Fibroblast of skin of abdomen (primary cell): ENCODE results near the gene BET1.

Source experiments
- DNase-seq: peaks from one replicate; pipeline ENCODE4 v3.0.0-alpha.2; 2013

Gene BET1

GRCh38 chr7:93957767-93958166 lies 46.4 kb downstream of the BET1 start:
- DNase-seq = no peak

GRCh38 chr7:93955304-93955703 lies 48.9 kb downstream of the BET1 start:
- no peak for DNase-seq

DNA sequence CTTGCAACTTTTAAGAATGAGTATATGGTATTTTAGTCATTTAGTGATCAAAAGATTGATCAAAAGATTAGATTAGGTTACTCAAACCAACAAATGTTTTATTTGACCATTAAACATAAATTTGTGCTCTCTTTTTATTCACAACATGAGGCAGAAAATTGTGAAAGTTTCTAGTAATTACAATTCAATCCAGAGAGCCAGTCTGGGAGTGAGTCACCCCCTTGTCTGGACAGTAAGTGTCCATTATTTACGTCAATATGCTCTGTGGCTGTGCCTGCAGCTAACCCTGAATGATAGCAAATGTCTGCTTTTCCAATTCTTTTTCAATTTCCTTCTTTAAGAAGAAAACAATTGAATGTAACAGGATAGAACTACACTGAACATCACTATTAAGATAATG lies 54.7 kb downstream of the BET1 start:
- DNase-seq = peak; percentile 86

- no peak for DNase-seq
These were observed 55.3 kb downstream of the BET1 start for GRCh38 chr7:93948873-93949272.

DNA sequence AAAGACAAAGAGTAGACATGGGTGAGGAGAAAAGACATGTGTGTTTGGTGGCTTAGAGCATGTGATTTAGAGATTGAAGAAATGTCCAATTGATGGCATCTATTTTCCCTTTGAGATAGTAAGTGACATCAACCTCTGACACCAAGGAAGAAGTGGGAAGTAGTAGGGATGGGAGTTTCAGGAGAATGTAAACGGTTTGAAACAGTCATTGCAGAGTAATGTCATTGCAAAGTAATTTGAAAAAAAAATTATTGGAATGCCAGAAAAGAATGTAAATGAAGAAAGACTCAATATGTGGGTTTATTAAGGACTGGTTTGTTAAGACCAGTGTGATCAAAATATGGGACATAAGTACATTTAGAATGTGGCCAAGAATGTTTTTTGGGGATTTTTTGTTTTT lies 56.0 kb downstream of the BET1 start:
- DNase-seq = peak; percentile 78

GRCh38 chr7:93945756-93946535 lies 58.2 kb downstream of the BET1 start:
- peak; percentile 81 for DNase-seq

DNA sequence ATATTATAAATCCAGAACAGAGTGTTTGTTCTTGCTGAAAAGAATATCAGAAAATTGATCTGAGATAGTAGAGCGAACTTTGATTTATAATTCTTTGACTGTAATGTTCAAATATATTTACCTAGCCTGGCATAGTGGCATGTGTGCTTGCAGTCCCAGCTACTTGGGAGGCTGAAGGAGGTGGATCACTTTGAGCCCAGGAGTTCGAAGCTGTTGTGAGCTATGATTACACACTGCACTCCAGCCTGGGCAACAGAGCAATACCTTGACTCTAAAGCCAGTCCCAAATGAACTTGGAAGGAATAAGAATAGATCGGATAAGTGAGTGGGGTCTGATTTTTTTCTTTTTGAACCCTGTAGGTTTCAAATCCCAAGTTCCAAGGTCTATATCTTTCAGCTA lies 59.1 kb downstream of the BET1 start:
- no peak for DNase-seq

- no peak for DNase-seq
These were observed 59.5 kb downstream of the BET1 start for GRCh38 chr7:93944673-93945072.

DNA sequence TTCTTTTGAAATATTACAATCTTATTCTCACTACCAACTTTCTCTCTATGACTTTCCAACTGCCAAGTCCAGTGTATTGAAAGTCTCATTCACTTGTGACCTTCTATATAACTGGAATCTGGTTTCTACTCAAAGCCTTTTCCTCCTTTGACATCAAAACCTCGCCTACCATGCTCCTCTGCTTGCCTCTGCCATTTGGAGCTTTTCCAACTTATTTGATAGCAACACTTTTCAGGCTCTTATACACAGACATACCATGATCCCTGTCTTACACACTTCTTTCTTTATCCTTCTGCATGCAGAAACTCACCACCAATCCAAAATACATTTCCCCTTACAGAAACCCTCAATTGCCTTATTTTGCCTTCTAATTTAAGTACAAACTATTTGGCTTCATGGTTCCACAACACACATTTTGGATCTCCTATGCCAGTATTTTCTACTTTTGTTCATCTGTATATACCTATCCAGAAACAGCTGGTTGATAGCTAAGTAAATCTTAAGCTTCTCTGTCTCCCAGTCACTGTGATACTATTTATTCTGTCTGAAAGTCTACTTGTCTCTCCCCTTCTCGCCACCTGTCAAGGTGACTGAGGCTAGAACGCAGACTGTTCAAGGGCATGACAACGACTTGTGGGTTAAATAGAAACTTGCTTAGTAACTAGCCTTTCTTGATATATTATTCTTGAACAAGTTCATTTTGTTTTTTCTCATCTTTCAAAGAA lies 60.2 kb downstream of the BET1 start:
- no peak for DNase-seq
